ENCODE data around the gene PPP2R5E.

The PPP2R5E gene

DNA sequence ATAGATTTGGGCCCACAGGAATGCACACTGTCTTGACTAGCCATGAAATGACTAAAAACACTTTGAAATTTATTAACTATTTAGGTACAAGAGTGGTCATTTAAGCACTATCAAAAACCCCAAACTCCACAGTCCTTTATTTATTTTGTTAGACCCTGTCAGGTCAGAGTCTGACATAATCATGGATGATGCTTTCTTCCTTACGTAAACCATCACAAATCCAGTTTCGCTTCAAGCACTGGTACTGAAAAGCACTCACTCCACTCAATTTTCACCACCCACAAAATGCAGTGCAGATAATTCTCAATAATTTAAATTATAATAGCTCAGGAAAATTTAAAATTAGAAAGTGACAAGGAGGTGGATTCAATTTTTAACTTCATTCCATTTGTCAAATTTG is 25.8 kb downstream of the PPP2R5E start:
- no peak for DNase-seq

DNA sequence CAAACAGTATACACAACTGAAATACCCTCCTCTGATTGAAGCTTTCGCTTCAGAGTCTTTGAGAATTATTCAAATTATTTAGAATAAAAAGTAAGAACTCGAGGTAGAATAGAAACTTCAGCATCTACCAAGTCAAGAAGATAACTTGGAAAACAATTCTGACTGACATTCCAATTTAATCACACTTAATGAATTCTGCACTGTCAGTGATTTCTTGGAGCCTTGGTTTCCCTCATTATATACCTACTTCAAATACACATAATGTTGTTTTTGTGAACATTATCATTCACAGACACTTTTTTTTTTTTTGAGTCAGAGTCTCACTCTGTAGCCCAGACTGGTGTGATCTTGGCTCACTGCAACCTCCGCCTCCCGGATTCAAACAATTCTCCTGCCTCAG is 27.9 kb downstream of the PPP2R5E start:
- DNase-seq: no peak

DNA sequence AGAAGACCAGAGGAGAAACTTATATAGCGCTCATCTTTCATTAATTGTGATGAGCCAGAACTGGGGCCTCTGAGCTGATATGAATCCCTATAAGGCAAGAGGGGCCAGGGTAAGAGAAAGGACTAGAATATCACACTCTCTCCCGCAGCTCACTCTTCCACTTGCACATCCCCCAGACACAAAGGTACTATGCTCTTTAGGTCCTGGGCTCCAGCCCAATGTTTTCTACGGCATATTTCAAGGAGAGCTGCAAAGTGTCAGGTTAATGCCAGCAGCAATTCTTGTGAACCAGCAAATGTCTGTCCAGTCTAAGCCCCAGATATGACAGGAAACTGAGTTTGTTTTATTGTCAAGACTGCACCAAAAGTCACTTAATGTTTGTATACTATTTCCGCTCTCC is 29.4 kb downstream of the PPP2R5E start:
- DNase-seq: no peak

DNA sequence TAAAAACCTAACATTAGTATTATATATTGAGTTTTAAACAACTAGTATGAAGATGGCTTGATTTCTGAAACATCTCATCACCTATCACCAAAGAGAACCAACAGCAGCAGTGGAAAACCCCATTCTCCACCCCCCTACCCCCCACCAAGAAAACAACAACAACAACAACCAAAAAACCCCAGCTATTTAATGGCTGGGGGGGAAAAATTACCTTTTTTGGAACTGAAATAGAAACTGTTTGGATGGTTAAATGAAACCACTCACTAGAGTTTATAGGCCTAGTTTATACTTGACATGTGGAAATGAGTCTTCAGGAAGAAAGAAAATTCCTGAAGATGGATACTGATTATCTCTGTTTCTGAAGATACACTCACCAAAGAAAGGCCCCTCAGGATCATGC is 30.3 kb downstream of the PPP2R5E start:
- DNase-seq: no peak

DNA sequence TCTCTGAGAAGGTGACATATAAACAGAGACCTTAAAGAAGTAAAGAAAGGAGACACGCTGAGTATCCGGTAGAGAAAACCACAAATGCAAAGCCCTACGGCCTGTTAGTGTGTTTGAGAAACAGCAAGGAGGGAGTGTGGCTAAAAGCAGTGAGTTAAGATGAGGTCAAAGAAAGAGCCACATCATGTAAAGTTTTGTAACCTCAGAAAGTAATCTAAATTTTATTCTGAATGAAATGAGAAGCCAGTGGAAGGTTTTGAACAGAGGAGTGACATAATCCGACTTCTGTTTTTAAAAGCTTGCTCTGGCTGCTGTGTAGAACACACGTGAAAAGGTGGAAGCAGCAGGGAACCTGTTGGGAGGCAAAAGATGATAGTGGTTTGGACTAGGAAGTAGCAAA is 32.6 kb downstream of the PPP2R5E start:
- no peak for DNase-seq

DNA sequence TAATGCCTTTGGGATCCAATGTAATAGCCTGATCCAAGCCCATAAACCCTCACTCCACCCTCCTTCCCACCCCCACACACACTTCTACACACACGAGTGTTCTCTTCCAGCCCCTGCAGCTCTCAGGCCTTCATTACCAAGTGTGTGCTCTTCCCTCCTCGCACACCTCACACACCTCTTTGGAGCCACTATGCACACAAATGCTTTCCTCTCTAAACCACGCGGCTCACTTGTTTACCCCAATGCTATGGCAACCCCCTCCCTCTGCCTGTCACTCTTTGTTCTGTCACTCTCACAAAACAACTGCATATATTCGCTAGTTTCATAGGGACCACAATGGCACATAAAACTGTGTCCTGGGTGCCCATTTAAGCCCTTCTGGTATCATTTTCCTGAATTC is 35.1 kb downstream of the PPP2R5E start:
- no peak for DNase-seq

DNA sequence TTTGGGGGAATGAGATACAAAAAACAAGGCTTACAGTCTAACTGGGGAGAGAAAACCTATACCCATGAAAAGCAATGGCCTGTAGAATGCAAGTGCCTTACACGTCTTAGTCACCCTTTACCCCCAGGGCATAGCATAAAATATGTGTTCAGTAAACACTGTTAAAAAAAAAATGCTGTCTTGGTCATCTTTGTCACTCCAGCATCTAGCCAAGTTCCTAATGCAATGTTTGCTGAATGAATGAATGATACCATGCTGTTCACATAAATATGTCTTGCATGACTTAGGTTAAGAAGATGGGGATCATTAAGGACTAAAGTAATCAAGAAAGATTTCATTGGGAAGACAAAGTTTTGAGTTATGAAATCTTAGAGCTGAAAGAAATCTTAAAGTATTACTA is 38.5 kb downstream of the PPP2R5E start:
- no peak for DNase-seq

DNA sequence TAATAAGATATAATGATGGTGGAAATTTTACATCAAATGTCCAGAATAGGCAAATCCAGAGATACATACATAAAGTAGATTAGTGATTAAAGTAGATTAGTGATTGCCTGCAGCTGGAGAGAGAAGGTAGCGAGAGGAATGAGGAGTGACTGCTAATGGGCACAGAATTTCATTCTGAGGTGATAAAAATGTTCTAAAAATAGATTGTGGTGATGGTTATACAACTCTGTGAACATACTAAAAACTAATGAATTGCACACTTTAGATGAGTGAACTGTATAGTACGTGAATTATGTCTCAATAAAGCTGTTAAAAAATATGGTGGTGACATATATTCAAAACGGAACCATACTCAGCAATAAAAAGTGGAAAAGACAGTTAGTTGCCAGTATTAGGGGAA is 41.7 kb downstream of the PPP2R5E start:
- DNase-seq: no peak

DNA sequence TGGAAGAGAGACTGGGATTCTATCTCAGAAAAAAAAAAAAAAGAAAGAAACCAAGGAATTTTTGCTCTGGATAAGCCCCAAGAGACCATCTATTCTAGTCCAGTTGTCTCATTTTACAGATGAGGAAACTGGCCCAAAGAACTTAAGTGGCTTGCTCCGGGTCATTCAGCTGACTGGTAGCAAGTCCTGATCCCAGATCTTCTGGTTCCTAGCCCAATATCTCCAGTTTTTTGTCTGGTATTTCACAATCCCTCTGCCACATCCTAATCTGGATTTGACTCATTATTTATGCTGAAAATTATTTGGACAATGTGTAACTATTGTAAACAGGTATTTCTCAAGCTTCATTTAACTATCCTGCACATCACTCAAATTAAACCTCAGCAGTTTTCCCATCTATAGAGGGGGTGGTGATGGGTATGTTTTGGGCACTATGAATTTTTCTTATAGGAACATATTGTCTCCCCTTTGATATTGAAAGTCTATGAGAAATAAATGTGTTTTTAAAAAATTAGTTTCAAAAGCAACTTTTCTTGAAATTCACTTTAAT is 43.4 kb downstream of the PPP2R5E start:
- DNase-seq: no peak

DNA sequence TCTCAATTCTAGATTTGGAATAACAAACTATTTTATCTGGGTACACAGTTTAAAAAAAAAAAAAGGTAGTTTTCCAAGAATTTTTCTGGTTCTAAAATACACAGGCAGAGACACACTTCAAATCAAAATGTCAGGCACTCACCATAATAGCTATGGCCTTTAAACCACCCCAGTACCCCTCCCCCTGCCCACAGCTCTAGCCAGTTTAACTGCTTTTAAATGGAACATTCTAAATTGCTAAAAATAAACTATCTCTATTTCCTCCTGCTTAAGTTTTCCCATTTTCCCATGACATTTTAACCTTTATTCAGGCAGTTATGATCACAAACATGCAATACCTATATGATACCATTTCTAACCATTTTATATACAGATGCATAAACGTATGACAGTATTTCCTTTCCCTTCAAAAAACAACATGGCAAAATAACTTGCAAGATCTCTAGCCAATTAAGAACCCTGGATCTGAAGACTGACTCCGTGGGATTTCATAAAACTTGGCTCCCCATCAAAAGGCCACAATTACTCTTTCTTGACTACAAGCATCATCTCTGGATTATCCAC is 46.3 kb downstream of the PPP2R5E start:
- no peak for DNase-seq

DNA sequence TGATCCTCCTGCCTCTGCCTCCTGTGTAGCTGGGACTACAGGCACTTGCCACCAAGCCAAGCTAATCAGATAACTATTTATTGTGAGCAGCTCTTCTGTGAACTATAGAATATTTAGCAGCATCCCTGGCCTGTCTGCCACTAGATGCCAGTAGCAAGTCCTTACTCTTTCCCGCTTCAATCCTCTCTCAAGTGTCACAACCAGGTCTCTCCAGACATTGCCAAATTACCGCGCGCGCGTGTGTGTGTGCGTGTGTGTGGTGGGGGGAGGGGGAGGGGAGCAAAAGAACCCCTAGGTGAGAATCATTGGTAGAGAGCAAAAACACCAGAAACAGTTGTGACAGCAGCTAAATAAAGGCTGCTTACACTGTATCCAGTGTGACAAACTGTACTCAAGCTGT is 49.9 kb downstream of the PPP2R5E start:
- no peak for DNase-seq

DNA sequence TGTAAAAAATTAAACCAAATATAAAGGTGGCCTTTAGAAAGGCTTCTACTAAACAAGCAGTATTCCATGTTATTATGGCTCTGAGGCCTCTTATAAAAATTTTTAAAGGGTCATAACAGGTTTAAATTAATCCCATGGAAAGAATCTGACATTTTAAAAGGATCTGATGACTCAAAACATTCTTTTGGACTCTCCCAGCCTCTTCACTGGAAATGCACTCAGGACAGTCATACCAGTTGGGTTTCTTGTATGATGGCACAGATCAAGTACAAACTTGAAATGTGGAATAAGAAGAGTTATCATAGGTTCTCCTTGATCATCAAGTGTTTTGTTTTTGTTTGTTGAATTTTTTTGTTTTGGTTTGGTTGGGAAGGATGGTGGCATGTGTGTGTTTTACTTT is 50.8 kb downstream of the PPP2R5E start:
- no peak for DNase-seq

DNA sequence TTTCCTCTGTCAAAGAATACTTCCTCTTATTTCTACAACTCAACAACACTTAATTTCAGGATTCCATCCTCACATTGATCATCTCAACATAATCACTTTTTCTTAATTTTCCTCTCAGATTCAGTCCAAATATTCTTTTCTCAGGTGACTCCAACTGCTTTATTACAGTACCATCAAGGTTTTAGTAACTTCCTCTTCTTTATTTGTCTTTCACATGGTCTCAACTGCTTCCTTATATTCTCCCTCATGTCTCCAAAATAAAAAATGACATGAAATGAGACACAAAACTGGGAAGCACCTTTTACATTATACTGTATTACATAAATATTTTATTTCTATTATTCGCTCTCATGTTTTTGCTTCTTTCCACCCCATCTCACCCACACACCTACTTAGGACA is 55.5 kb downstream of the PPP2R5E start:
- DNase-seq: no peak

DNA sequence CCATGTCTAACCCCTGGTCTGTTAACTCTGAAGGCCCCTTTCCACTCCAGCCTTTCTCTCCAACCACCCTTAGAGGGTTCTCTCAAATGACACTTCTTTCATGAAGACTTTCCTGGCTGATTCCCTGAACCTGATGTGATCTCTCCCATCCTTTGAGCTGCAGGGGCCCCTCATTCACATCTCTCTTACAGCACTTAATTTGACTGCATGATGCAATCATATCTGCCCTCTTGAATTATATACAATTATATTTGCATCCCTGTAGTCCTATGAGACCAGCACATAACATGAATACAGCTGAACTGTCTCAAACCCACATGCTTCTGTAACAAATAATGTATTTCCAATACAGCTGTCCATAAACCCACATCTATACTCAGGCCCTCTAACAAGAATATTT is 56.4 kb downstream of the PPP2R5E start:
- no peak for DNase-seq

DNA sequence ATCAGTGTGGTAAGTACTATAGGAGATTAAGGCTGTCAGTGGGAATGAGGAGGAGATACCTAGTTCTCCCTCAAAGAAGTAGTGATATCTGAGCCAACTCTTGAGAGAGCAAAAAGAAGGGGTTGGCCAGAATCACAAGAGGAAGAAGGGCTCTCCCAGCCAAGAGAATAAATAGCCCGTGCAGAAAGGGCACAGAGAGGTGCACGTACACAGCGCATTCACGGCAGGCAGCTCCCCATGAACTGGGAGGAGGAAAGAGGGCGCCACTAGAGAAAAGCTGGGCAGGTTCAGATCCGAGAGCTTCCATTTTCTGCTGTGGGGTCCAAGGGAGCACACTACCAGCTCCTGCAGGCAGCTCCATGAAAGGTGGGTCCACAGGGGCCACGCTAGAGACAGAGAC is 59.9 kb downstream of the PPP2R5E start:
- DNase-seq: no peak

DNA sequence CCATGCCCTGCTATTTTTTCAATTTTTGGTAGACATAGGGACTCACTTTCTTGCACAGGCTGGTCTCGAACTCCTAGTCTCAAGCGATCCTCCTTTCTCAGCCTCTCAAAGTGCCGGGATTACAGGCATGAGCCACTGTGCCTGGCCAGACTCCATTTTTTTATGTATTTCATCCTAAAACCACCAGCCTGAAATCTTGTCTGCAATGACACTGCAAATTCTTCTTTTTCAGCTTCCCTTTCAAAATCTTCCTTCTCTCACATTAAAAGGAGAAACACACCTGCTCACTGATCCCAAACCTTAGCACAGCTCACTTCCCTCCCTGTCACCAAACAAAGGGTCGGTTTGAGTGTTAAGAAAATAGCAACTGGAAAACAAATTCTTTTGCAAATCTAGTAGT is 62.6 kb downstream of the PPP2R5E start:
- DNase-seq: no peak

DNA sequence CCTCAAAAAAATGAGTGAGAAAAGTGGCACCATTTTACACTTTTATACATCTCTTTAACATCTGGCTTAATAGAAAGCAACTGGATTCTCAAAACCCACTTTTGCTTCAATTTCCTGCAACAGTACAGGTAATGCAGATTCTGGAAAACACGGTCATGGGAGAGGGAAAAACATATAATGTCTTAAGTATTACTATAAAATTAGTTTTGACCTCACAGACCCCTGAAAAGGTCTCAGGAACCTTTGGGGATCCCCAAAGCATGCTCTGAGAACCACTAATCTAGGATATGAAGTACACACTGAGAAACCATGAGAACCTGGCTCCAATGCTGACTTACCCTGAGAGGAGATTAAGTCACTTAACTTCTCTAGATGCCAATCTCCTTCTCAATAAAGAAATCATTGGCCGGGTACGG is 64.7 kb downstream of the PPP2R5E start:
- peak; percentile 4 for DNase-seq

DNA sequence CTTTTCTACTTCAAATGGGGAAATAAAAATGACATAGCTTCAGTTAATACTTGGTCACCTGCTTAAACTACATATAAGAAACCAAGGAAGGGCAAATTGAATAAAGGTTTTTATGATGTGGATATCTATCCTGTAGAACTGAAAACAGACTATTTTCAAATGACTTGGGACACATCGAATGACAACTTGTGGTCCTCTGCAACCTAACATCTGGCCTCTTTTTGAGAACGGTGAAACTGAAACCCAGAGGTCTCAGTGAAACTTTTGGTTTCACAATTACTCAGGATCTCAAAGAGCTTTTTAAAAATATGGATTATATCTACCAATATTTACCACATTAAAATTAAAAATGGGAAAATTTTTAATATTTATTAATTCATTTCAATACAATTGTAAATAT is 65.2 kb downstream of the PPP2R5E start:
- peak; percentile 16 for DNase-seq

DNA sequence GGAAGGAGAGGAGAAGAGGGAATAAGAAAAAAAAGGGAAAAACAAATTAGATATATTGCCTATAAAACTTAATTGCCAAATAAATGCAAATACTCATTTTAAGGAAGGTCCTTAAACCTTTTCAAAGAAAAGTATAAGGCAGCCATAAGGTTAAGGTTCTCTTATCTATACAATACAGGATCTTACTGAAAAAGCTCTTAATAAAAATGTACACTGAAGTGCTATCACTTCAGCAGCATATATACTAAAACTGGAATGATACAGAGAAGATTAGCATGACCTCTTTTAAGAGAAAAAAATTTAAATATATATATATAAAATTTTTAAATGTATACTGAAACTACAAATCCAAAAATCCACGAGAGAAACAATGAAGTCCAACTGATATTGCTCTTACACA is 65.6 kb downstream of the PPP2R5E start:
- DNase-seq: no peak

DNA sequence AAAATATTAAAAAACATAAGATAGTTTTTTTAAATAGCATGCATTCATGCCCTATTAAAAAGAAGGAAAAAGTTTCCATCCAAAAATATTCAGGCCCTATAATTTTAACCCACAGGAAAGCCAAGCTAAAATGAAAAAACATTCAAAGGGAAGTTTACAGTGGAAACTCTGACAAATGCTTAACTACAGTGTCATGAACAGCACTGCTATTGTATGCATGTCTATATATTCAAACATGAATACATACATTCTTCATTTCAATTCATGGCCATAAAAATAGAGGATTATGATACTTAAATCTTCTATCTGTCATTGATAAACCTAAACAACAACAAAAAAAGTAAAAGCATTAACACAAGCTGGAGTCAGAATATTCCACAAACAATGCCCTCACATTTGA is 67.4 kb downstream of the PPP2R5E start:
- no peak for DNase-seq

DNA sequence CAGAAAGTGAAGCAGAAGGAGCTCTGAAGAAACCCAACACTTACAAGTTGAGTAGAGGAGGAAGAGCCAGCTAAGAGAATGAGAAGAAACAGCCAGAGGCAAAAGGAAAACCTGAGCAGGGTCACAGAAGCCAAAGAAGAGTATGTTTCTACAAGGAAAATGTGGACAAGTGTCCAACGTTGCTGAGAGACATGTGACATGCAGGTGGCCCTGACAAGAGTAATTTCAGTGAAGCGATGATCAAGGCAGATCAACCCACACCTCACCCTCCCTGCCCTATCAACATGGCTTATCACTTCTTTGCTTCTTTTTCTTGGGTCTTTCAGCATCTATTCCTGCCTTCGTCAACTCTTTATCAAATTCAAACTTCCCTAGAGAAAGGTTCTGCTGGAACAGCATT is 68.3 kb downstream of the PPP2R5E start:
- no peak for DNase-seq

DNA sequence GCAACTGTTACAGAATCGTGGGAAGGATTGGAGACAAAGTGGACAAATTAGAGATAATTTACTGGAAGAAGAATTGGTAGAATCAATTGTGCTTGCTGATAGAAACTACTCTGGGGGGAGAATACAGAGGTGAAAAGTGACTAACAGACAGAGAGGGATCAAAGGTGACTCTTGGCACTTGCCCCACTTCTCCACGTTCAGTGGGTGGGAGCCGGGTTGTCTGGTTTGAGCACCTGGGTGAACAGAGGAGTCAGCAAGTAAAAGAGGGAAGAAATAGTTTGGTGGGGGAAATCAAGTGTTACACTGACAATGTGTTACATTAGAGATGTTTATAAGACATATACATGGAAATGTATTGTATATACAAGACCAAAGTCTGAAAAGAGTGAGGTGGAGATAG is 69.1 kb downstream of the PPP2R5E start:
- DNase-seq: peak; percentile 8

DNA sequence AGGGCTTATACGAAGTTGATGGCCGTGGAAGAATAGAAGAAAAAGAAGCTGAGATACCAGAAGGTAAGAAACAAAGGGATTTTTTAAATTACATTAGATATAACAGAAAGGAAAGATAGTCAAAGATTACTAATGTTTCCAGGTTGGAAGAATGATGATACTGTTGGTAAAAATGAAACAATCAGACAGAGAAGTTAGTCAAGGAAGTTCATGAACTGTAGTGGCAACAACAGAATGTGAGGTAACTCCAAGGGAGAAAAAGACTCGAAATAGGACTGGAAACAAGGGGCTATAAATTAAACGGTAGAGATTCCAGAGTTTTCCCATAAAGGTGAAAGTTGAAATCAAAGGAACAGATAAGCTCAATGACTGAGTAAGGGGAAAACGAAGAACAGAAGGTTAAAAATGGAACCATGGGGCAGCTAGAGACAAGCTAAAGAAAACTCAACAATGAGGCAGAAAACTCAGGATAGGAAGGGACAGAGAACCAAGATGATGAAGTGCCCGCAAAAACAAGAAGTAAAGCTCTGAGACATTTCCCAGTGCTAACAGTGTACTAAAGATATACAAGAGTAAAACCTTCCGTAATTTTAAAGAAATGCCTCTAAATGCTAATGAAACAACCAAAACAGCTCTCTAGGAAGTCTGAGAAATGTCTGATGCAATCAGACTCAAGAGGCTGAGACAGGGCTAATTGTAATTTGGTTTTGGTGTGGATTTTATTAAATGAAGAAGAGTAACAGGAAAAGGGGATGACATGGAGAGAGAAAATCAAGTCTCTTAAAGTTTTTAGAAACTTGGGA is 70.0 kb downstream of the PPP2R5E start:
- no peak for DNase-seq

DNA sequence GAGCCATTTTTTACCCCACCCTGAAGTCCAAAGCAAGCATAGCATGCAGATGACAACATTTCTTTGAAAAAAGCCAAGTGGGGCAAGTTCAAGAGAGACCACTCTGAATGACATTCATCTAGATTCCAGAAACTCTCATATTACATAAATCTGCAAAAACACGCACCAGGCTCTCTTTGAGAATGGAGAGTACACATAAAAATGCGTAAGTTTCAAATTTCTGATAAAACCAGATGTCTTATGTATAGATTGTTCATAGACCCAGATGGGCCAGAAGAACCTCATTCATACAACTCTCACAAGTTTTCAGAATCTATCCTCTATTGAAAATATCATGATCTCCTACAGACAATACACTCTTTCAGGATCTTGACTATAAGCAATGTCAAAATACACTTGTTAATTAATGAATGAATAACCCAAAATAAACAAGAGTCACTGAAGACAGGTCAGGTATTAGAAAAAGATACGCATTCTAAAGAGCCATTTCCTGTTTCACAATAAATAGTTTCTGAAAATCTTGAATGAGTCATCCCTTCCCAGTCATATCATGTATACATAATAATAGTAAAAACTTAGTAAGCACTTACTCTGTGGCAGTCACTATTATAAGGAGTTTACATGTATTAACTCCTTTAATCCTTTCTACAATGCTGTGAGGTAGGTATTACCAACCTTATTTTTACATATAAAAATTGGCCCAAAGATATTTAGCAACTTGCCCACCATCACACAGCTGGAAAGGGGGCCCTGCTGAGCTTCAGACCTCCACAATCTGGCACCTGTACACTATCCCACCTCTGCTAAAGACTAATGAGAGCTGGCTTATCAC is 72.0 kb downstream of the PPP2R5E start:
- no peak for DNase-seq

Measured in stimulated activated CD4-positive, alpha-beta T cell treated with anti-CD3 and anti-CD28 coated beads, Interleukin-1b, Interleukin-23, amount 100 ng/mL, for 48 hours (primary cell).